H9 (cell line): ENCODE measurements around the gene KRT36. TPM values are rescaled to one million over a fixed set of nuclear protein-coding genes. Genes with fewer than 3 reads are reported as not detected.

Source experiments
- DNase-seq: peaks from one replicate; pipeline ENCODE4 v3.0.0-alpha.2; 2017
- H2AFZ ChIP-seq: one replicate; pipeline ENCODE4 v1.6.1; 2013; ENCODE audit warnings: mild to moderate bottlenecking, low read length, control low read depth, moderate library complexity
- H2AK5ac ChIP-seq: 2 replicates; pipeline ENCODE4 v1.6.1; 2013; ENCODE audit warnings: low read length, control low read depth, mixed read lengths; ENCODE audit not compliant: insufficient read length
- H2BK120ac ChIP-seq: one replicate; pipeline ENCODE4 v1.6.1; 2013; ENCODE audit warnings: low read depth, mild to moderate bottlenecking, low read length, control low read depth, inconsistent platforms; ENCODE audit not compliant: poor library complexity, severe bottlenecking
- H2BK12ac ChIP-seq: 2 replicates; pipeline ENCODE4 v1.6.1; 2013; ENCODE audit warnings: low read length, control low read depth, mixed read lengths, low read depth; ENCODE audit not compliant: insufficient read length
- H2BK15ac ChIP-seq: 2 replicates; pipeline ENCODE4 v1.6.1; 2013; ENCODE audit warnings: low read depth, low read length, control low read depth
- H2BK20ac ChIP-seq: one replicate; pipeline ENCODE4 v1.6.1; 2013; ENCODE audit warnings: low read depth, mild to moderate bottlenecking, low read length, control low read depth, inconsistent platforms; ENCODE audit not compliant: poor library complexity, severe bottlenecking
- H2BK5ac ChIP-seq: 2 replicates; pipeline ENCODE4 v1.6.1; 2013; ENCODE audit warnings: low read length, control low read depth, mixed read lengths; ENCODE audit not compliant: insufficient read length
- H3K14ac ChIP-seq: 2 replicates; pipeline ENCODE4 v1.6.1; 2013; ENCODE audit warnings: low read length, control low read depth; ENCODE audit not compliant: insufficient read depth
- H3K18ac ChIP-seq: 2 replicates; pipeline ENCODE4 v1.6.1; 2013; ENCODE audit warnings: low read depth, mild to moderate bottlenecking, mixed read lengths, low read length, control low read depth; ENCODE audit not compliant: insufficient read length
- H3K23ac ChIP-seq: 2 replicates; pipeline ENCODE4 v1.6.1; 2013; ENCODE audit warnings: low read length, control low read depth, mixed read lengths, low read depth; ENCODE audit not compliant: insufficient read length
- H3K23me2 ChIP-seq: 2 replicates; pipeline ENCODE4 v1.6.1; 2013; ENCODE audit warnings: low read depth, mild to moderate bottlenecking, mixed read lengths, low read length, control low read depth; ENCODE audit not compliant: insufficient read length, poor library complexity, severe bottlenecking
- H3K27ac ChIP-seq: 2 replicates; pipeline ENCODE4 v1.5.1; 2013; ENCODE audit warnings: low read length, control low read depth, mixed read lengths, low read depth; ENCODE audit not compliant: insufficient read length
- H3K27me3 ChIP-seq: 2 replicates; pipeline ENCODE4 v1.6.1; 2013; ENCODE audit warnings: low read length, control low read depth, inconsistent platforms; ENCODE audit not compliant: insufficient read depth
- H3K4ac ChIP-seq: 2 replicates; pipeline ENCODE4 v1.6.1; 2013; ENCODE audit warnings: low read depth, mild to moderate bottlenecking, control low read depth, inconsistent platforms, low read length, moderate library complexity
- H3K4me1 ChIP-seq: 2 replicates; pipeline ENCODE4 v1.6.1; 2013; ENCODE audit warnings: low read length, control low read depth, inconsistent platforms; ENCODE audit not compliant: insufficient read depth
- H3K4me2 ChIP-seq: 2 replicates; pipeline ENCODE4 v1.6.1; 2013; ENCODE audit warnings: low read length, control low read depth, mixed read lengths; ENCODE audit not compliant: insufficient read length, insufficient read depth
- H3K56ac ChIP-seq: 2 replicates; pipeline ENCODE4 v1.6.1; 2013; ENCODE audit warnings: low read depth, mild to moderate bottlenecking, mixed read lengths, low read length, control low read depth; ENCODE audit not compliant: insufficient read length
- H3K79me1 ChIP-seq: 2 replicates; pipeline ENCODE4 v1.6.1; 2013; ENCODE audit warnings: low read depth, mild to moderate bottlenecking, moderate library complexity, low read length, control low read depth, inconsistent platforms; ENCODE audit not compliant: insufficient read depth, poor library complexity, severe bottlenecking
- H3K79me2 ChIP-seq: 2 replicates; pipeline ENCODE4 v1.6.1; 2013; ENCODE audit warnings: low read length, control low read depth, inconsistent platforms; ENCODE audit not compliant: insufficient read depth
- H3K9ac ChIP-seq: 2 replicates; pipeline ENCODE4 v1.6.1; 2013; ENCODE audit warnings: low read length, control low read depth, mixed read lengths; ENCODE audit not compliant: insufficient read length; ENCODE audit errors: extremely low read depth
- H3K9me3 ChIP-seq: one replicate; pipeline ENCODE4 v1.6.1; 2013; ENCODE audit warnings: low read depth, low read length, inconsistent platforms; ENCODE audit not compliant: control insufficient read depth
- H3T11ph ChIP-seq: one replicate; pipeline ENCODE4 v1.6.1; 2013; ENCODE audit warnings: mild to moderate bottlenecking, low read length, control low read depth, inconsistent platforms
- H4K20me1 ChIP-seq: one replicate; pipeline ENCODE4 v1.6.1; 2013; ENCODE audit not compliant: control insufficient read depth, insufficient read length, insufficient read depth
- H4K5ac ChIP-seq: 2 replicates; pipeline ENCODE4 v1.6.1; 2013; ENCODE audit warnings: low read depth, mild to moderate bottlenecking, mixed read lengths, low read length, control low read depth; ENCODE audit not compliant: insufficient read length
- H4K8ac ChIP-seq: replicated peaks from 2 replicates; pipeline ENCODE4 v1.6.1; 2013; ENCODE audit warnings: low read length, control low read depth, mixed read lengths, low read depth; ENCODE audit not compliant: insufficient read length
- H4K91ac ChIP-seq: 2 replicates; pipeline ENCODE4 v1.6.1; 2013; ENCODE audit warnings: low read depth, mild to moderate bottlenecking, moderate library complexity, mixed read lengths, low read length, control low read depth; ENCODE audit not compliant: insufficient read length
- H3K27ac Mint-ChIP-seq, 3 experiments: 2 replicates in 2 of 3; 3 replicates in 1 of 3; pipeline ENCODE4 v1.8.0; 2020 to 2021; ENCODE audit warnings: mixed read lengths in 3 of 3, mild to moderate bottlenecking in 1 of 3, moderate library complexity in 1 of 3
- H3K27me3 Mint-ChIP-seq: 2 replicates; pipeline ENCODE4 v1.8.0; 2021; ENCODE audit warnings: low read depth, mild to moderate bottlenecking, moderate library complexity, mixed read lengths
- H3K36me3 Mint-ChIP-seq, 3 experiments: 2 replicates in 2 of 3; 3 replicates in 1 of 3; pipeline ENCODE4 v1.8.0; 2020 to 2021; ENCODE audit warnings: low read depth in 3 of 3, mixed read lengths in 3 of 3; ENCODE audit not compliant: insufficient read depth in 1 of 3
- H3K4me1 Mint-ChIP-seq, 2 experiments: 2 replicates each; pipeline ENCODE4 v1.8.0; 2020; ENCODE audit warnings: mixed read lengths in 2 of 2
- H3K4me3 Mint-ChIP-seq, 2 experiments: 2 replicates in 1 of 2; 3 replicates in 1 of 2; pipeline ENCODE4 v1.8.0; 2020 to 2021; ENCODE audit warnings: mild to moderate bottlenecking in 2 of 2, mixed read lengths in 2 of 2, moderate library complexity in 1 of 2
- H3K9me3 Mint-ChIP-seq, 2 experiments: 2 replicates in 1 of 2; 3 replicates in 1 of 2; pipeline ENCODE4 v1.8.0; 2020; ENCODE audit warnings: mild to moderate bottlenecking in 2 of 2, mixed read lengths in 2 of 2, moderate library complexity in 1 of 2
- CTCF ChIP-seq: fragments of 200-600 bp; sonication (generic); conservative IDR thresholded peaks from 3 replicates; pipeline ENCODE4 v1.8.0; 2021; ENCODE audit warnings: antibody characterized with exemption, mild to moderate bottlenecking
- WGBS: extraction: QIAGEN DNeasy Blood & Tissue Kit; methylation state at CpG from one replicate; pipeline ENCODE4 v1.1.7; 2013; ENCODE audit warnings: missing lambda C conversion rate, low lambda C conversion rate, mixed read lengths; ENCODE audit not compliant: insufficient read length; ENCODE audit errors: extremely low coverage; 5-methylcytosine and 5-hydroxymethylcytosine counted together
- total RNA-seq: library from RNA; stranded (reverse); gene quantifications from 2 replicates; pipeline ENCODE4 v1.2.1, GENCODE V29; 2021

KRT36 gene
- total RNA-seq, 1 experiment from 2014 or later, result not detected

GRCh38 chr17:41492771-41493170, 3.1 kb upstream of the KRT36 start:
- Histone ChIP-seq H2BK120ac (no peak overlapping the region), H3K18ac (no peak overlapping the region), H2BK12ac (no peak overlapping the region), H3K23me2 (no peaks in the 10 kb centered on the region), H3K56ac (no peak overlapping the region), H3K9ac (no peak overlapping the region), H3K27me3 (no peaks in the 10 kb centered on the region), H2AFZ (no peak overlapping the region), H4K5ac (no peak overlapping the region), H3K27ac (no peak overlapping the region), H3K9me3 (no peaks in the 10 kb centered on the region), H3K14ac (no peak overlapping the region), H2BK15ac (no peak overlapping the region), H4K91ac (no peak overlapping the region), H3T11ph (no peak overlapping the region), H3K4ac (no peak overlapping the region), H2BK5ac (no peak overlapping the region), H4K8ac (no peak overlapping the region), H3K79me2 (no peaks in the 10 kb centered on the region), H2AK5ac (no peak overlapping the region), H3K4me2 (no peak overlapping the region), H3K23ac (no peak overlapping the region), H4K20me1 (no peaks in the 10 kb centered on the region), H2BK20ac (no peak overlapping the region), H3K4me1 (no peaks in the 10 kb centered on the region), H3K79me1 (no peaks in the 10 kb centered on the region)
- no peak for DNase-seq
- WGBS, result no CpG with 5 or more reads among the region's 4 CpGs
- no peaks in the 10 kb centered on the region for H3K36me3 Mint-ChIP-seq
- H3K27me3 Mint-ChIP-seq, result peaks cover 19% of the 10 kb centered on the region
- H3K9me3 Mint-ChIP-seq, result no peaks in the 10 kb centered on the region
- no peak overlapping the region for H3K27ac Mint-ChIP-seq
- TF ChIP-seq CTCF, result no peak
- no peak overlapping the region for H3K4me3 Mint-ChIP-seq
- peaks cover 7 to 9% of the 10 kb centered on the region in 2 experiments for H3K4me1 Mint-ChIP-seq
